K562 (cell line): ENCODE measurements around the gene LRRC8C. TPM values are rescaled to one million over a fixed set of nuclear protein-coding genes. Genes with fewer than 3 reads are reported as not detected.

Source experiments
- ARID3A ChIP-seq: IDR thresholded peaks from 2 replicates; pipeline ENCODE4 v1.6.1; 2012; ENCODE audit warnings: low read depth, low read length, improper control_type of control experiment, borderline replicate concordance
- ATF1 ChIP-seq, 2 experiments: fragments of 450-650 bp in 1 of 2; IDR thresholded peaks; 2 replicates each; pipeline ENCODE4 v1.6.1; 2016; ENCODE audit warnings: missing compliant biosample characterization in 1 of 2, missing genetic modification characterization in 1 of 2
- BCOR ChIP-seq: fragments of 450-650 bp; IDR thresholded peaks from 2 replicates; pipeline ENCODE4 v1.6.1; 2016
- BDP1 ChIP-seq: IDR thresholded peaks from 3 replicates; pipeline ENCODE4 v1.6.1; 2011; ENCODE audit not compliant: insufficient read length, insufficient read depth
- COPS2 ChIP-seq: fragments of 450-650 bp; conservative IDR thresholded peaks from 2 replicates; pipeline ENCODE4 v1.6.1; 2016; ENCODE audit warnings: mild to moderate bottlenecking, moderate library complexity
- CREB1 ChIP-seq, 2 experiments: sonication (generic) in 1 of 2; formaldehyde crosslinking in 1 of 2; IDR thresholded peaks; 2 replicates each; pipeline versions ENCODE4 v1.6.1 to v1.8.0; 2012 to 2022; ENCODE audit warnings: inconsistent platforms in 1 of 2, mild to moderate bottlenecking in 1 of 2, missing genetic modification reagents in 1 of 2, moderate library complexity in 1 of 2
- DIDO1 ChIP-seq: fragments of 450-650 bp; IDR thresholded peaks from 2 replicates; pipeline ENCODE4 v1.6.1; 2016; ENCODE audit warnings: low read depth, missing biosample characterization, missing genetic modification characterization
- EP300 ChIP-seq: IDR thresholded peaks from 2 replicates; pipeline ENCODE4 v1.6.1; 2012; ENCODE audit warnings: low read length, improper control_type of control experiment
- EWSR1 ChIP-seq: fragments of 450-650 bp; IDR thresholded peaks from 2 replicates; pipeline ENCODE4 v1.6.1; 2018; ENCODE audit warnings: borderline replicate concordance, mild to moderate bottlenecking, low read depth, moderate library complexity; ENCODE audit not compliant: partially characterized antibody
- FOXA3 ChIP-seq, 2 experiments: fragments of 450-650 bp in 1 of 2; sonication (generic) in 1 of 2; formaldehyde crosslinking; IDR thresholded peaks in 1 of 2; conservative IDR thresholded peaks in 1 of 2; 2 replicates each; pipeline versions ENCODE4 v1.4.0 to v1.8.0; 2020 to 2022; ENCODE audit warnings: mild to moderate bottlenecking in 2 of 2, missing genetic modification reagents in 1 of 2
- HDAC2 ChIP-seq: fragments of 450-650 bp; IDR thresholded peaks from 2 replicates; pipeline ENCODE4 v1.6.1; 2016; ENCODE audit warnings: mild to moderate bottlenecking
- KAT7 ChIP-seq: sonication (generic); formaldehyde crosslinking; IDR thresholded peaks from 2 replicates; pipeline ENCODE4 v1.8.0; 2022; ENCODE audit warnings: missing genetic modification reagents, mild to moderate bottlenecking, borderline replicate concordance
- KLF13 ChIP-seq: fragments of 450-650 bp; IDR thresholded peaks from 2 replicates; pipeline ENCODE4 v1.6.1; 2016; ENCODE audit warnings: missing genetic modification characterization, low read depth, mild to moderate bottlenecking, missing compliant biosample characterization, moderate library complexity, borderline replicate concordance
- MTA2 ChIP-seq: fragments of 450-650 bp; IDR thresholded peaks from 2 replicates; pipeline ENCODE4 v1.6.1; 2016; ENCODE audit warnings: low read depth
- NR3C1 ChIP-seq: sonication (generic); formaldehyde crosslinking; IDR thresholded peaks from 2 replicates; pipeline ENCODE4 v1.8.1; 2022; ENCODE audit warnings: missing genetic modification reagents
- PTRF ChIP-seq: fragments of 450-650 bp; IDR thresholded peaks from 2 replicates; pipeline ENCODE4 v1.6.1; 2016; ENCODE audit warnings: mild to moderate bottlenecking, missing genetic modification characterization, missing compliant biosample characterization
- SMAD4 ChIP-seq: fragments of 250-450 bp; sonication (Bioruptor Pico); conservative IDR thresholded peaks from 2 replicates; pipeline ENCODE4 v1.8.0; 2021; ENCODE audit warnings: inconsistent platforms, mild to moderate bottlenecking, moderate library complexity
- SMARCA4 ChIP-seq: fragments of 450-650 bp; IDR thresholded peaks from 2 replicates; pipeline ENCODE4 v1.6.1; 2016
- SPI1 ChIP-seq: IDR thresholded peaks from 2 replicates; pipeline ENCODE4 v1.6.1; 2011; ENCODE audit warnings: low read depth, low read length, control low read depth, borderline replicate concordance
- TAF1 ChIP-seq: IDR thresholded peaks from 2 replicates; pipeline ENCODE4 v1.6.1; 2011; ENCODE audit warnings: mild to moderate bottlenecking, low read length, moderate library complexity; ENCODE audit not compliant: insufficient read depth, control insufficient read depth, severe bottlenecking; ENCODE audit errors: extremely low read depth
- TCF3 ChIP-seq: sonication (generic); formaldehyde crosslinking; IDR thresholded peaks from 2 replicates; pipeline ENCODE4 v1.4.0; 2020; ENCODE audit warnings: mild to moderate bottlenecking, missing genetic modification reagents
- THRA ChIP-seq: fragments of 450-650 bp; IDR thresholded peaks from 2 replicates; pipeline ENCODE4 v1.6.1; 2017; ENCODE audit warnings: mild to moderate bottlenecking, moderate library complexity
- TRIM24 ChIP-seq, 2 experiments: fragments of 450-650 bp; IDR thresholded peaks; 2 replicates each; pipeline ENCODE4 v1.6.1; 2016
- ZNF445 ChIP-seq: fragments of 250-450 bp; sonication (Bioruptor Pico); IDR thresholded peaks from 2 replicates; pipeline ENCODE4 v1.4.0; 2020; ENCODE audit warnings: low read depth, mild to moderate bottlenecking, moderate library complexity
- ZNF707 ChIP-seq: fragments of 250-450 bp; sonication (Bioruptor Pico); conservative IDR thresholded peaks from 2 replicates; pipeline ENCODE4 v1.8.0; 2022; ENCODE audit warnings: inconsistent platforms, mild to moderate bottlenecking, moderate library complexity
- ZNF77 ChIP-seq: fragments of 250-450 bp; sonication (Bioruptor Pico); IDR thresholded peaks from 2 replicates; pipeline ENCODE4 v1.5.0; 2020
- polyA plus RNA-seq, 8 experiments: library from polyadenylated mRNA; depleted of rRNA in 4 of 8; stranded (reverse) in 5 of 8; unstranded in 3 of 8; fragments of >200 nt; fragmentation: Nextera tagmentation in 2 of 8; fragmentation: Illumina TruSeq in 1 of 8; extraction: Ambion mirVana in 2 of 8; extraction: Trizol in 1 of 8; gene quantifications; 2 replicates each; pipeline versions ENCODE4 v1.2.1 to v1.2.3, GENCODE V29; 2011 to 2014; ENCODE audit warnings: inconsistent platforms in 1 of 8, missing spikeins in 1 of 8
- total RNA-seq, 7 experiments: library from RNA; depleted of rRNA in 6 of 7; stranded (reverse); fragments of >200 nt in 6 of 7; fragmentation: Illumina TruSeq in 2 of 7; extraction: Trizol in 2 of 7; gene quantifications; 2 replicates each; pipeline versions ENCODE4 v1.2.1 to v1.2.3, GENCODE V29; 2011 to 2021; ENCODE audit warnings: low replicate concordance in 1 of 7
- TF ChIP-seq, protein P1 (sequence below): fragments of 250-450 bp; sonication (Bioruptor Pico); IDR thresholded peaks from 2 replicates; pipeline ENCODE4 v1.8.0; 2021; ENCODE audit warnings: borderline replicate concordance, mild to moderate bottlenecking, moderate library complexity; ENCODE audit not compliant: poor library complexity, severe bottlenecking

The LRRC8C gene
- total and polyA plus RNA-seq, 9 of the 15 experiments (the other 6 are each of a cell fraction or from before 2014, with no cell fraction given), result 1.00 to 12.5 (median 4.5) TPM

GRCh38 chr1:89705901-89706699, 73.2 kb downstream of the LRRC8C start (continued):
- no peak for TF ChIP-seq KAT7 (CRISPR knock-in tag)
- TF ChIP-seq MTA2, result peak; percentile 19; the same call in 1 of the 2 replicates
- no peak for TF ChIP-seq SMAD4
- TF ChIP-seq TCF3, result peak; percentile 65
- no peak for TF ChIP-seq ARID3A
- TF ChIP-seq EP300, result no peak
- TF ChIP-seq ZNF77 (CRISPR knock-in tag), result no peak
- TF ChIP-seq NR3C1 (CRISPR knock-in tag), result no peak
- TF ChIP-seq SPI1, result no peak
- TF ChIP-seq DIDO1 (tag), result no peak
- TF ChIP-seq, protein P1, sequence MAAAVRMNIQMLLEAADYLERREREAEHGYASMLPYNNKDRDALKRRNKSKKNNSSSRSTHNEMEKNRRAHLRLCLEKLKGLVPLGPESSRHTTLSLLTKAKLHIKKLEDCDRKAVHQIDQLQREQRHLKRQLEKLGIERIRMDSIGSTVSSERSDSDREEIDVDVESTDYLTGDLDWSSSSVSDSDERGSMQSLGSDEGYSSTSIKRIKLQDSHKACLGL (CRISPR knock-in tag), result no peak
- TF ChIP-seq BDP1, result no peak
- TF ChIP-seq BCOR, result no peak
- no peak for TF ChIP-seq PTRF
- no peak for TF ChIP-seq ZNF445 (CRISPR knock-in tag)
- 0 out of 4 replicates have a peak, but pooled peaks of 1 of the 2 experiments have one; percentile 9 for TF ChIP-seq FOXA3 (CRISPR knock-in tag; conservative IDR thresholded peaks at IDR 0.05 in 1 of 2, IDR thresholded peaks at IDR 0.05 in 1 of 2)
- TF ChIP-seq CREB1 (IDR thresholded peaks at IDR 0.05), result no peak
- no peak for TF ChIP-seq CREB1 (CRISPR knock-in tag; IDR thresholded peaks at IDR 0.05)
- TF ChIP-seq ZNF707, result no peak
- TF ChIP-seq SMARCA4, result peak; percentile 21; the same call in 1 of the 2 replicates
- TF ChIP-seq THRA, result no peak
- no peak for TF ChIP-seq TAF1
- TF ChIP-seq HDAC2, result no peak
- no peak for TF ChIP-seq TRIM24 (IDR thresholded peaks at IDR 0.05)
- no peak for TF ChIP-seq EWSR1
- TF ChIP-seq COPS2, result no peak
- TF ChIP-seq ATF1 (CRISPR knock-in tag; IDR thresholded peaks at IDR 0.05), result no peak
- no peak for TF ChIP-seq ATF1 (tag; IDR thresholded peaks at IDR 0.05)
- TF ChIP-seq KLF13 (tag), result no peak
